Endothelial cell of umbilical vein (primary cell): Measurements from ENCODE around the gene FBXO44. TPM values are rescaled to one million over a fixed set of nuclear protein-coding genes. Genes with fewer than 3 reads are reported as not detected.

ENCODE experiments used
- BruUV-seq: library from RNA; stranded (reverse); fragments of 400-500 nt; replicated peaks from 2 replicates; lab custom pipeline; 2021; lab: Mats Ljungman, UMichigan
- CTCF ChIA-PET: fragments of 300-600, 350-600 bp; sonication (Branson Sonifier 250); formaldehyde crosslinking; loops from one replicate; lab custom pipeline; 2021; ENCODE audit warnings: antibody characterized with exemption, inconsistent platforms; lab: Charles Lee
- POLR2A ChIA-PET: fragments of 300-600, 350-600 bp; sonication (Branson Sonifier 250); formaldehyde crosslinking; loops from one replicate; lab custom pipeline; 2021; ENCODE audit warnings: antibody characterized with exemption, inconsistent platforms; lab: Charles Lee
- DNase-seq: peaks from one replicate; pipeline ENCODE4 v3.0.0-alpha.2; 2011; ENCODE audit warnings: low read depth, low spot score
- FAIRE-seq: peaks from 2 replicates; lab custom pipeline; 2011; peaks lifted over from hg19 to GRCh38; lab: Jason Lieb, UNC
- H2AFZ ChIP-seq: 2 replicates; pipeline ENCODE4 v1.6.0; 2012; ENCODE audit warnings: low read depth, low read length, control low read depth, inconsistent platforms
- H3K27ac ChIP-seq: 2 replicates; pipeline ENCODE4 v1.5.1; 2011; ENCODE audit warnings: low read depth, mild to moderate bottlenecking, control low read depth, low read length, moderate library complexity; ENCODE audit not compliant: insufficient read depth
- H3K27me3 ChIP-seq, 2 experiments: 2 replicates each; pipeline versions ENCODE4 v1.6.0 to v1.6.1; 2011; ENCODE audit warnings: low read length in 2 of 2, mixed read lengths in 1 of 2; ENCODE audit not compliant: control insufficient read depth in 2 of 2, insufficient read depth in 2 of 2
- H3K36me3 ChIP-seq, 2 experiments: 2 replicates in 1 of 2; 3 replicates in 1 of 2; pipeline ENCODE4 v1.5.1; 2011; ENCODE audit warnings: low read length in 2 of 2, mild to moderate bottlenecking in 1 of 2, moderate library complexity in 1 of 2; ENCODE audit not compliant: control insufficient read depth in 2 of 2, insufficient read depth in 2 of 2; ENCODE audit errors: extremely low read depth in 1 of 2
- H3K4me1 ChIP-seq: 3 replicates; pipeline ENCODE4 v1.5.1; 2011; ENCODE audit warnings: mild to moderate bottlenecking, low read length; ENCODE audit not compliant: control insufficient read depth, insufficient read depth; ENCODE audit errors: extremely low read depth
- H3K4me2 ChIP-seq: 2 replicates; pipeline ENCODE4 v1.6.1; 2011; ENCODE audit warnings: low read length, control low read depth, mixed read lengths; ENCODE audit not compliant: insufficient read depth
- H3K4me3 ChIP-seq, 3 experiments: fragments of 200-600 bp in 1 of 3; sonication (generic), shearing (Covaris generic) in 1 of 3; replicated peaks in 1 of 3; 2 replicates each; pipeline ENCODE4 v1.5.1; 2011 to 2016; ENCODE audit warnings: control low read depth in 3 of 3, low read length in 3 of 3, mild to moderate bottlenecking in 2 of 3, inconsistent platforms in 1 of 3, low read depth in 1 of 3, moderate library complexity in 1 of 3; ENCODE audit not compliant: insufficient read depth in 1 of 3
- H3K79me2 ChIP-seq: 2 replicates; pipeline ENCODE4 v1.6.0; 2012; ENCODE audit warnings: low read length, inconsistent platforms; ENCODE audit not compliant: control insufficient read depth, insufficient read depth
- H3K9ac ChIP-seq: replicated peaks from 2 replicates; pipeline ENCODE3; 2011; ENCODE audit warnings: low read length, control low read depth; ENCODE audit not compliant: insufficient read depth; ENCODE audit errors: extremely low read depth
- H3K9me1 ChIP-seq: replicated peaks from 3 replicates; pipeline ENCODE4 v1.6.0; 2011; ENCODE audit warnings: mild to moderate bottlenecking, low read length; ENCODE audit not compliant: control insufficient read depth, insufficient read depth; ENCODE audit errors: extremely low read depth
- H3K9me3 ChIP-seq: replicated peaks from 2 replicates; pipeline ENCODE4 v1.5.1; 2012; ENCODE audit warnings: low read length, inconsistent platforms; ENCODE audit not compliant: control insufficient read depth, insufficient read depth
- H4K20me1 ChIP-seq: replicated peaks from 2 replicates; pipeline ENCODE3; 2011; ENCODE audit warnings: mild to moderate bottlenecking, low read length; ENCODE audit not compliant: control insufficient read depth, insufficient read depth; ENCODE audit errors: extremely low read depth
- CTCF ChIP-seq, 2 donors: IDR thresholded peaks; 1 replicate in 1 of 2; 2 replicates in 1 of 2; pipeline ENCODE4 v1.5.1; 2011; ENCODE audit warnings: low read length in 2 of 2, mild to moderate bottlenecking in 2 of 2, moderate library complexity in 2 of 2, control low read depth in 1 of 2, inconsistent platforms in 1 of 2, low read depth in 1 of 2; ENCODE audit not compliant: insufficient read depth in 1 of 2; ENCODE audit errors: extremely low read depth in 1 of 2
- EZH2 ChIP-seq: IDR thresholded peaks from 2 replicates; pipeline ENCODE4 v1.6.1; 2012; ENCODE audit warnings: borderline replicate concordance, low read depth, mild to moderate bottlenecking, moderate library complexity, low read length, inconsistent platforms; ENCODE audit not compliant: severe bottlenecking
- FOS ChIP-seq: IDR thresholded peaks from 2 replicates; pipeline ENCODE4 v1.6.1; 2011; ENCODE audit warnings: mild to moderate bottlenecking, low read length, moderate library complexity, borderline replicate concordance; ENCODE audit not compliant: insufficient read depth
- GATA2 ChIP-seq: IDR thresholded peaks from 2 replicates; pipeline ENCODE4 v1.7.0; 2011; ENCODE audit warnings: low read depth, mild to moderate bottlenecking, moderate library complexity, mixed read lengths, low read length; ENCODE audit not compliant: insufficient read length, insufficient read depth
- JUN ChIP-seq: IDR thresholded peaks from 2 replicates; pipeline ENCODE4 v1.6.1; 2011; ENCODE audit warnings: borderline replicate concordance, low read depth; ENCODE audit not compliant: insufficient read length, insufficient read depth
- MAX ChIP-seq: IDR thresholded peaks from 2 replicates; pipeline ENCODE4 v1.6.1; 2011; ENCODE audit not compliant: insufficient read depth, insufficient read length
- MYC ChIP-seq: IDR thresholded peaks from one replicate; pipeline ENCODE4 v1.6.1; 2011; ENCODE audit warnings: mild to moderate bottlenecking, low read depth, low read length
- POLR2A ChIP-seq: IDR thresholded peaks from 2 replicates; pipeline ENCODE4 v1.6.1; 2012; ENCODE audit warnings: low read depth, mild to moderate bottlenecking, control low read depth, low read length
- POLR2AphosphoS5 ChIP-seq: IDR thresholded peaks from 2 replicates; pipeline ENCODE4 v1.6.1; 2012; ENCODE audit warnings: low read depth, mild to moderate bottlenecking, control low read depth, low read length, moderate library complexity; ENCODE audit not compliant: insufficient read depth
- dilution Hi-C: fragments of 300-500 bp; cut with MboI; formaldehyde crosslinking; loops from one replicate; pipeline ENCODE4 v1.15.0; 2019; ENCODE audit warnings: low sequenced_read_pairs; ENCODE audit not compliant: extremely low pct_ligation_motif_present
- intact Hi-C: fragments of 100-400 bp; cut with micrococcal nuclease; formaldehyde crosslinking; loops from one replicate; pipeline ENCODE4 v1.10.0; 2022
- polyA plus RNA-seq, 4 experiments: library from polyadenylated mRNA; depleted of rRNA in 3 of 4; stranded (reverse) in 3 of 4; unstranded in 1 of 4; fragments of >200 nt; gene quantifications; 2 replicates each; pipeline versions ENCODE4 v1.2.1 to v1.2.3, GENCODE V29; 2011 to 2012; ENCODE audit warnings: missing spikeins in 1 of 4
- total RNA-seq: library from RNA; stranded (reverse); gene quantifications from 2 replicates; pipeline ENCODE4 v1.2.3, GENCODE V29; 2021

Gene FBXO44
- total and polyA plus RNA-seq, 2 donors (not counting 3 experiments of a cell fraction or from before 2014, with no cell fraction given): 16.8 to 22.5 TPM

GRCh38 chr1:11611638-11612327 is 42.9 kb upstream of the FBXO44 start:
- Histone ChIP-seq H3K27ac (no peak overlapping the region), H3K27me3 (no peaks in the 10 kb centered on the region), H3K4me1 (no peaks in the 10 kb centered on the region), H4K20me1 (no peaks in the 10 kb centered on the region), H3K4me3 (no peak overlapping the region), H2AFZ (no peak overlapping the region), H3K36me3 (no peaks in the 10 kb centered on the region), H3K79me2 (no peaks in the 10 kb centered on the region), H3K9me3 (no peaks in the 10 kb centered on the region), H3K9me1 (no peaks in the 10 kb centered on the region), H3K9ac (no peak overlapping the region), H3K4me2 (no peak overlapping the region)
- ChIA-PET CTCF (interaction anchor here (1.0 kb wide), 1 partner anchor 31 kb away, joined by 3 read pairs; no protein-coding TSS in a partner anchor), POLR2A (no interaction called here)
- TF ChIP-seq POLR2AphosphoS5: no peak
- no peak for TF ChIP-seq EZH2
- TF ChIP-seq MYC: no peak
- no peak for TF ChIP-seq GATA2
- no peak for TF ChIP-seq FOS
- no peak for TF ChIP-seq JUN
- no peak for TF ChIP-seq CTCF (IDR thresholded peaks at IDR 0.05; ENCODE audit: extremely low read depth in 1 of 2, insufficient read depth in 1 of 2, low read depth in 1 of 2, low read length in 2 of 2)
- no peak for TF ChIP-seq POLR2A
- no peak for TF ChIP-seq MAX
- dilution Hi-C loops (no loop called here), intact Hi-C loops (no loop called here)
- no peak for DNase-seq
- BruUV-seq: no TSS peak
- no peak for FAIRE-seq
